Panc1 (cell line): ENCODE results near the gene TMEM51.

Experiments
- SIN3A ChIP-seq: IDR thresholded peaks from 2 replicates; pipeline ENCODE4 v1.6.1; 2012; ENCODE audit warnings: low read depth, mild to moderate bottlenecking, low read length, moderate library complexity, borderline replicate concordance; ENCODE audit not compliant: insufficient read depth
- TF ChIP-seq, protein P1 (sequence below): fragments of 450-650 bp; IDR thresholded peaks from 2 replicates; pipeline ENCODE4 v1.5.1; 2017; ENCODE audit warnings: mild to moderate bottlenecking

DNA sequence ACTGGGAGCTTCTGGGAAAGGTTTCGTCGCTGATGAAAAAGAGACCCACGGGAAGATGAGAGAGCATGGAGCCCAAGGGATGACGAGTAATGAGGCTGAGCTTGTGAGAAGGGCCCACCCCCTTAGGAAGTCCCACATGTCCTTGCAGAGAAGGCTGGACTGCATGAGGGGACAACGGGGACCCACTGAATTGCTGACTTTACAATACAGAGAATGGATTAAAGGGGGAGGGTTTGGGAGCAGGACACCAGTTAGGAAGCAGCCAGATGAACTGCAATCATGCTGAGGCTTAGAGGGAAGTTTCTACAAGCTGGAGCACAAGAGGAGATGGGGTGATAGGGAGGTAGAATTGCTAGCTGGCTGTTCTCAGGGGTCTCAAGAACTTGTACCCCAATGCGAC is 5.5 kb upstream of the TMEM51 start:
- TF ChIP-seq, protein P1, sequence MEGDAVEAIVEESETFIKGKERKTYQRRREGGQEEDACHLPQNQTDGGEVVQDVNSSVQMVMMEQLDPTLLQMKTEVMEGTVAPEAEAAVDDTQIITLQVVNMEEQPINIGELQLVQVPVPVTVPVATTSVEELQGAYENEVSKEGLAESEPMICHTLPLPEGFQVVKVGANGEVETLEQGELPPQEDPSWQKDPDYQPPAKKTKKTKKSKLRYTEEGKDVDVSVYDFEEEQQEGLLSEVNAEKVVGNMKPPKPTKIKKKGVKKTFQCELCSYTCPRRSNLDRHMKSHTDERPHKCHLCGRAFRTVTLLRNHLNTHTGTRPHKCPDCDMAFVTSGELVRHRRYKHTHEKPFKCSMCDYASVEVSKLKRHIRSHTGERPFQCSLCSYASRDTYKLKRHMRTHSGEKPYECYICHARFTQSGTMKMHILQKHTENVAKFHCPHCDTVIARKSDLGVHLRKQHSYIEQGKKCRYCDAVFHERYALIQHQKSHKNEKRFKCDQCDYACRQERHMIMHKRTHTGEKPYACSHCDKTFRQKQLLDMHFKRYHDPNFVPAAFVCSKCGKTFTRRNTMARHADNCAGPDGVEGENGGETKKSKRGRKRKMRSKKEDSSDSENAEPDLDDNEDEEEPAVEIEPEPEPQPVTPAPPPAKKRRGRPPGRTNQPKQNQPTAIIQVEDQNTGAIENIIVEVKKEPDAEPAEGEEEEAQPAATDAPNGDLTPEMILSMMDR, result no peak
- TF ChIP-seq SIN3A, result no peak
